Right lobe of liver (tissue), 4 donors: ENCODE data around the gene VEGFA.

ENCODE experiments used
- CTCF ChIP-seq, 4 donors: fragments of 200-600 bp in 3 of 4; fragments of 450-650 bp in 1 of 4; IDR thresholded peaks; one replicate each; pipeline versions ENCODE4 v1.5.1 to v1.8.0; 2016 to 2022; ENCODE audit warnings: antibody characterized with exemption in 4 of 4, mild to moderate bottlenecking in 2 of 4
- POLR2A ChIP-seq: fragments of 450-650 bp; IDR thresholded peaks from one replicate; pipeline ENCODE4 v1.6.1; 2017; ENCODE audit warnings: antibody characterized with exemption, mild to moderate bottlenecking
- donor health status: DM: no; HTN: no; CAD: no.
- donor health status: DM: no; HTN: no; CAD: no.
- donor health status: DM: no; HTN: yes; CAD: no.

GRCh38 chr6:43833996-43834390, 64.0 kb downstream of the VEGFA start:
- no peak for TF ChIP-seq CTCF (IDR thresholded peaks at IDR 0.05)
- TF ChIP-seq POLR2A: no peak
